NCI-H146 treated with DMSO at 0.1 percent for 48 hours (cell line): ENCODE results near the gene SERPINI1.

Experiments used
- DNase-seq: peaks from one replicate; lab custom pipeline; 2025; ENCODE audit not compliant: unreplicated experiment; lab: John Stamatoyannopoulos, UW

The SERPINI1 gene

GRCh38 chr3:167843886-167844285 lies 108.4 kb downstream of the SERPINI1 start:
- DNase-seq: no peak

DNA sequence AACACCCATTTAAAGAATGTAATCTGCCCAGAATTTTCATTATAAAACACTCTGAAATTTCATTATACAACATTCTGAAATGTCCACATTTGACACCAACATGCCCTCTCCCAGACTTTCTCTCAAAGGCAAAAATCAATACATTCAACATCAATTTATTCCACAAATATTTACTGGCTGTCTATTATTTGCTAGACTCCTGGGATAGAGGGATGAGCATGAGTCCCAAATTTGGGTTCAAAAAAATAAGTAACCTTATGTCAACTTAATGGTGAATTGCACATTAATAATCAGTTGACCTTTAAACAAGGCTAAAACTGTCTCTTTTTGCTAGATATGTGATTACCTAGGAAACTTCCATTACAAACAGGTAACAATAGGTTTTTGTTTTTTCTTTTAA lies 109.0 kb downstream of the SERPINI1 start:
- DNase-seq: no peak

- DNase-seq: no peak
Observed at GRCh38 chr3:167851171-167851570, 115.7 kb downstream of the SERPINI1 start.

GRCh38 chr3:167851749-167852148 lies 116.2 kb downstream of the SERPINI1 start:
- DNase-seq: no peak

DNA sequence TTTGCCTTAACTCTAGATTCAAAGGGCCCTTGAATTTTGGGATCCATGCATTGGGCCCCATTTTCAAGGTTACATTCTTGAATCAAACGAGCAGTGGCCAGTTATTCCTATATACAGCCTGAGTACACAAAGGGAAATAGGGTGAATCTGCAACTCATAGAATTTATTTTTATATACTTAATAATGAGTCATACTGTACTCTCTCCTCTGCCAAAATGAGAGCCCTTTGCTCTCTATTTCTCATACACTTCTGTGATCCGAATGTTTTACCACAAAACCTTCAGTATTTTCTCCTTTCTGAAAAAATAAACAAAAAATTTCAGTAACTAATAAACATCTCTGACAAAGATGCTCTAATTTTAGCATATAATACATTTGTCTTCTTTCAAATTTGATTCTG lies 116.7 kb downstream of the SERPINI1 start:
- DNase-seq: no peak

GRCh38 chr3:167854063-167854462 lies 118.5 kb downstream of the SERPINI1 start:
- DNase-seq: no peak

GRCh38 chr3:167854846-167855245 lies 119.3 kb downstream of the SERPINI1 start:
- DNase-seq: no peak

- no peak for DNase-seq
Observed at GRCh38 chr3:167855306-167855705, 119.8 kb downstream of the SERPINI1 start.

GRCh38 chr3:167858865-167859264 lies 123.3 kb downstream of the SERPINI1 start:
- DNase-seq: no peak

DNA sequence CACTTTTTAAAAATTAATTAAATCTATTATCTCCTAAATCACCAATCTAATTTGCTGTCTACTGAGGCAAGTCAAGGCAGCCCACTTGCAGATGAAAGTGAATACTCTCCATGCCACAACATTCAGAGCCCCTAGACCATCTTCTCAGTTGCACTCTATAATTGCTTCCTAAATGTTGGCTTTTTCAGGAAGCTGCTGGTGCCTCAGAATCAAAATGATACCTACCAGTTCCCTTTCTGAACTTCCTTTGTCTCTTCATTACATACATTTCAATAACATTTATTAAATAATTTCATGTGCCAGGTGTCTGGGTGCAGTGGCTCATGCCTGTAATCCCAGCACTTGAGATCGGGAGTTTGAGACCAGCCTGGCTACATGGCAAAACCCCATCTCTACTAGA lies 124.1 kb downstream of the SERPINI1 start:
- DNase-seq: no peak

- no peak for DNase-seq
Observed at GRCh38 chr3:167861649-167862048, 126.1 kb downstream of the SERPINI1 start.

DNA sequence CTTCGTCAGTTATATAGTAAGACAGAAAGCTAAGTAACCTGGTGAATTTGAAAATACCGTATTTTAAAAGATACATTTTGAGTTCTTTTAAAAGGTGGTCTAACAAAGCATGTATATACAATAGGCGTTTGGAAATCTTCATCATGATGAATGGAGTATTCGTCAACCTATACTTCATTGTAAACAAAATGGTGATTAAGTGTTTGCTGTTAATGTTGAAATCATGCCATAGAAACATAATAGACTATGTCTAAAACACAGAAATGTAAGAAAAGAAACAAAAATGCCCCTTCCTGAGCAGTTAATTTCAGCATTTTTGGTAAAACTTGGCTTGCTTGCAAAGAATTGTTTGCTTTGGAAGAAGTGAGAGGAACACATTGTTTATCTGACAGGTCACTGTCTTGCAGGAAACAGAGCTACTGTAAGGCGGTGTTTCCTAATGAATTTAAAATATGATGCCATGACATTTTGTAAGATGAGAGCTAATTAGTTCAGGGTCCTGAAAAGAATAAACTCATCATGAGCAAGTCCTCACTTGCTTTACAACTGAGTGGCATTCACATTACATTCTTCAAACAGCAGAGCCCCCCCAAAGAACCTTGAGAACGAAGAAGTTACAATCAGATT lies 126.7 kb downstream of the SERPINI1 start:
- DNase-seq: no peak

DNA sequence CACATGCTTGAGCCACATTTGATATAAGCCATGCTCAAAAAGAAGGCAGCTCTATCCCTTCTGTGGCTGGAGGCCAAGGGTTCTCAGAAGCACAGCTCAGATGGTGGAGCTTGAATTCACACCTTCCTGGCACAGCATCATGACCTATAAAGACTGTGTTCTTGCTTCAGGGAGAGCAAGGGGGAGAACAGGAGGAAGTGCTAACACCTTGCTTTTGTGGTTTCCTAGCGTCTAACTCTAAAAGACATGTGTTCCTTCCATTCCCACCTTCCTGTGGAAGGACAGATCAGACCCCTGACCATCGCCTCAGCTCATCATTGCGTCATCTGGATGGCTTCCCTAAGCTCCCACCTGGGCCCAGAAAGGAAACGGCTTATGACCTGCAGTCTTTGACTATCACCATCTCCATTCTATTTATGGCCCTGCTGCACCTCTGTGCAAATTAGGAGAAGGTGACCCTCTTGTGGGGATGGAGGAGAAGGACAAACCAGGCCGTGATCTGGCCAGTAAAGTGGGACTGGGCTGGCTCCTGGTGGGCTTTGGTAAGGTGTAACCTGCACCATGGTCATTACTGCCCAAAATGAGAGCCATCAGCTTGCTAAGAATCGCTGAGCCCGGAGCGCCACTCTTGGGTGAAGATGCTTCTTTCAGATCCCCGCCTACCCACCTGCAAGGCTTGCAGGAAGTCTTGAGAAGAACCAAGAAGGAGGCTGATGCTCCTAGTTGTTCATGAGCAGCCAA lies 128.5 kb downstream of the SERPINI1 start:
- DNase-seq: no peak

DNA sequence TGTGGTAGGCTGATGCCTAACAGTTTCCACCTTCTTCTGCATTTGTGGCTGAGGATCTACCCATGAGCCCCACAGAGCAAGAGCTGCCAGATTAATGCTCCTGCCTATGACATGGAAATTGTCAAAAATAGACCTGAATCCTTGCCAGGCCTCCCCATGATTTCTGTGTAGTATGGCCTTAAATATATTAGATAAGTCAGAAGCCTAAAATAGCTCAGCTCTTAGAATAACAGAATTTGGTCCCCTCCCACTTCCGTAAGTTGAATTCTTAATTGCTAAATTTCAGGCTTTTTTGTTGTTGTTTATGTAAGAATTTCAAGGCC lies 129.0 kb downstream of the SERPINI1 start:
- DNase-seq: no peak

- DNase-seq: no peak
Observed at GRCh38 chr3:167866331-167866730, 130.8 kb downstream of the SERPINI1 start.

GRCh38 chr3:167867981-167868380 lies 132.5 kb downstream of the SERPINI1 start:
- no peak for DNase-seq

GRCh38 chr3:167870181-167870580 lies 134.7 kb downstream of the SERPINI1 start:
- DNase-seq: no peak

DNA sequence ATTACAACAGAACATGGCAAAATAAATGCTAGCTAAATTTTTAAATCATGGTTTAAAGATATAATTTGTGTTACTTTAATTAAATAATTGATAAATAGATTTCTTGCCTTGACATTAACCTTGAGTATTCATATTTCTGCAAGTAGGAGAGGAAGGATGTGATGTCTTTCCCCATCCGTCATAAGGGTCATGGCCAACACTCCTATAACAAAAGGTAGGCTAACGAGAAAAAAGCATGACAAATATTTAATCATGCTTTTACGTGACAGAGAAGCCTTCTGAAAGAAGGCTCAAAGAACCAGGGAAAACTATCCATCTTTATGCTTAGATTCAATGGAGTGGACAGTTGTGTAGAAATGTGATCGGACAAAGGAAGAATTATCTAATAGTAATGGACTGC lies 135.2 kb downstream of the SERPINI1 start:
- DNase-seq: no peak

GRCh38 chr3:167872032-167872431 lies 136.5 kb downstream of the SERPINI1 start:
- no peak for DNase-seq

- DNase-seq: no peak
Observed at GRCh38 chr3:167872941-167873340, 137.4 kb downstream of the SERPINI1 start.

DNA sequence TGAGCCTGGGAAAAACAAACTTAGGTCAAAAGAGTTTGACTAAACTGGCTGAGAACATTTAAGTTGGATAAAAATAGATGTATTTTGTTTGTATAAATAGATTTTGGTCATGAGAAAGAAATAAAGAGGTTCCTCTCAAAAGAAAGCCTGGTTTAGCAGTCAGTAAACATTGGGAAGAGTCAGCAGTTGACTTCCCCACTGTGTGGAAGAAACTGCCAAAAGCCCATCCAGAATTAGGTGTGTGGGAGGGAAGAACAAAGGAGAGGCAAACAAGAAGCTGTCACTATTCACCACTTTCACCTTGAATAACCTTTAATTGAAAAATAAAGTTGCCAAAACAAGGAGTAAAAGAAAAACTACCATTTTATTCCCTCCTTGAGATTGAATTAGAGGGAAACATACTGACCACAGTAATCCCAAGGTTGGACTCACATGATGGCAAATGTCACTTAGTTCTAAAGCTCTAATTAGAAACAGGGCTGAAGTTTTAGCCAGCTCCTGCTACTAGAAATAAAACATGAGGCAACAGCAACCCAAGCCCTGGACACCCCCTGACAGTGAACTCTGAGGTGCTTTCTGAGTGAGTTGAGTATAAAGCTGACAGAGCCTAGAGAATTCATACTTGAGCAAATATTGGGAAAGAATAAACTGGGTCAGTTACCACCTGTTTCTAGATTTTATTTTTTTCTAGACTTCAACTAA lies 139.3 kb downstream of the SERPINI1 start:
- DNase-seq: no peak
